ENCODE data around the gene ADAM21. TPM values are rescaled to one million over a fixed set of nuclear protein-coding genes. Genes with fewer than 3 reads are reported as not detected.
"Not testable (repeated sequence)": the region's sequence is repeated elsewhere in the genome, so short reads cannot be mapped to it uniquely, and the experiment has no call there.

ADAM21 gene
- total and polyA plus RNA-seq, 5 donors from 2014 or later, result 0.06 TPM; not detected in 4

- H3K27me3 Mint-ChIP-seq; H3K36me3 ChIP-seq (ENCODE audit: control insufficient read depth, insufficient read depth, low read length); H3K27ac ChIP-seq (ENCODE audit: insufficient read depth, low read length, poor library complexity, severe bottlenecking); H3K27me3 ChIP-seq (ENCODE audit: control insufficient read depth, insufficient read depth, low read length); H3K27ac Mint-ChIP-seq; H3K9me3 Mint-ChIP-seq; H3K4me3 ChIP-seq (ENCODE audit: low read depth, low read length); H3K9me3 ChIP-seq (ENCODE audit: control insufficient read depth in 2 of 2, low read length in 2 of 2); ATAC-seq (ENCODE audit: low read depth in 2 of 2); DNase-seq; H3K36me3 Mint-ChIP-seq: not testable (repeated sequence)
- peaks cover 10 to 27% (median 14%) of the 10 kb centered on the region in 4 donors for H3K4me1 Mint-ChIP-seq
- H3K4me1 ChIP-seq (ENCODE audit: control insufficient read depth, insufficient read depth, low read length, poor library complexity, severe bottlenecking), result peaks cover 13% of the 10 kb centered on the region
- H3K4me3 Mint-ChIP-seq, result peak overlapping the region in 1 of 4 donors; percentile 80
These were observed 32.6 kb upstream of the ADAM21 start for GRCh38 chr14:70419270-70419931.

DNA sequence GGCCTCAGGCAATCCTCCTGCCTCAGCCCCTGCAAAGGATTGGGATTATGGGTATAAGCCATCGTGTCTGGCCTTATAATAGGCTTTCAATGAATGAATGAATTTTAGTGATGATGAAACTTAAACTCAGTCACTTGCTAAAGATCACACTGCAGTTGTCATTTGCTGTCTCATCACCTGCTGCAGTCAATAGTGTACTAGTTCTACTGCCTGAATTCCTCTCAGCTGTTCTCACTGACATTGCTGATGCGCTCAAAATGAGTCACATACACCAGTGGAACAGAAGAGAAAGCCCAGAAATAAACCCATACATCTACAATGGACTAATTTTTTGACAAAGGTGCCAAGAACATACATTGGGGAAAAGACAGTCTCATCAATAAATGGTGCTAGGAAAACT, 29.4 kb upstream of the ADAM21 start:
- Mint-ChIP-seq H3K4me3 (no peak overlapping the region), H3K27me3 (peaks cover 9% of the 10 kb centered on the region), H3K4me1 (peaks cover 0 to 1% (median 0%) of the 10 kb centered on the region in 4 donors), H3K9me3 (peaks cover 0 to 2% (median 0%) of the 10 kb centered on the region in 7 donors), H3K36me3 (no peaks in the 10 kb centered on the region), H3K27ac (no peak overlapping the region)
- no peak overlapping the region for H3K4me3 ChIP-seq (ENCODE audit: low read depth, low read length)
- H3K4me1 ChIP-seq (ENCODE audit: control insufficient read depth, insufficient read depth, low read length, poor library complexity, severe bottlenecking), result no peaks in the 10 kb centered on the region
- H3K36me3 ChIP-seq (ENCODE audit: control insufficient read depth, insufficient read depth, low read length), result no peaks in the 10 kb centered on the region
- peaks cover 6% of the 10 kb centered on the region for H3K27me3 ChIP-seq (ENCODE audit: control insufficient read depth, insufficient read depth, low read length)
- DNase-seq, result no peak
- H3K27ac ChIP-seq (ENCODE audit: insufficient read depth, low read length, poor library complexity, severe bottlenecking), result no peak overlapping the region
- no peak for ATAC-seq (ENCODE audit: low read depth in 2 of 2)
- H3K9me3 ChIP-seq (ENCODE audit: control insufficient read depth in 2 of 2, low read length in 2 of 2), result no peaks in the 10 kb centered on the region

- Mint-ChIP-seq H3K4me3 (no peak overlapping the region), H3K36me3 (no peaks in the 10 kb centered on the region), H3K27ac (no peak overlapping the region), H3K4me1 (no peaks in the 10 kb centered on the region), H3K9me3 (peaks cover 0 to 8% (median 6%) of the 10 kb centered on the region in 7 donors), H3K27me3 (peaks cover 21% of the 10 kb centered on the region)
- DNase-seq, result no peak
- Histone ChIP-seq H3K36me3 (ENCODE audit: control insufficient read depth, insufficient read depth, low read length) (no peaks in the 10 kb centered on the region), H3K27ac (ENCODE audit: insufficient read depth, low read length, poor library complexity, severe bottlenecking) (no peak overlapping the region), H3K4me1 (ENCODE audit: control insufficient read depth, insufficient read depth, low read length, poor library complexity, severe bottlenecking) (no peaks in the 10 kb centered on the region), H3K27me3 (ENCODE audit: control insufficient read depth, insufficient read depth, low read length) (peaks cover 8% of the 10 kb centered on the region), H3K4me3 (ENCODE audit: low read depth, low read length) (no peak overlapping the region), H3K9me3 (ENCODE audit: control insufficient read depth in 2 of 2, low read length in 2 of 2) (no peaks in the 10 kb centered on the region)
- no peak for ATAC-seq (ENCODE audit: low read depth in 2 of 2)
These were observed 26.6 kb upstream of the ADAM21 start for GRCh38 chr14:70425354-70425753.

DNA sequence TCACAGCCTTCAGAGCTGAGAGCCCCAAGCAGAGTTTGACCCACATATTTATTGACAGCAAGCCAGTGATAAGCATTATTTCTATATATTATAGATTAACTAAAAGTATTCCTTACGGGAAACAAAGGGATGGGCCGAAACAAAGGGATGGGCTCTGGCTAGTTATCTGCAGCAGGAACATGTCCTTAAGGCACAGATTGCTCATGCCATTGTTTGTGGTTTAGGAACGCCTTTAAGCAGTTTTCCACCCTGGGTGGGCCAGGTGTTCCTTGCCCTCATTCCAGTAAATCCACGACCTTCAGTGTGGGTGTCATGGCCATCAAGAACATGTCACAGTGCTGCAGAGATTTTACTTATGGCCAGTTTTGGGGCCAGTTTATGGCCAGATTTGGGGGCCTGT, 25.4 kb upstream of the ADAM21 start:
- H3K9me3 ChIP-seq (ENCODE audit: control insufficient read depth in 2 of 2, low read length in 2 of 2); ATAC-seq (ENCODE audit: low read depth in 2 of 2); H3K27me3 ChIP-seq (ENCODE audit: control insufficient read depth, insufficient read depth, low read length); DNase-seq; H3K27ac Mint-ChIP-seq; H3K4me3 Mint-ChIP-seq; H3K4me3 ChIP-seq (ENCODE audit: low read depth, low read length); H3K36me3 ChIP-seq (ENCODE audit: control insufficient read depth, insufficient read depth, low read length); H3K36me3 Mint-ChIP-seq; H3K4me1 ChIP-seq (ENCODE audit: control insufficient read depth, insufficient read depth, low read length, poor library complexity, severe bottlenecking); H3K4me1 Mint-ChIP-seq; H3K27ac ChIP-seq (ENCODE audit: insufficient read depth, low read length, poor library complexity, severe bottlenecking): not testable (repeated sequence)
- Mint-ChIP-seq H3K27me3 (peaks cover 16% of the 10 kb centered on the region), H3K9me3 (peaks cover 6 to 19% (median 8%) of the 10 kb centered on the region in 7 donors)

DNA sequence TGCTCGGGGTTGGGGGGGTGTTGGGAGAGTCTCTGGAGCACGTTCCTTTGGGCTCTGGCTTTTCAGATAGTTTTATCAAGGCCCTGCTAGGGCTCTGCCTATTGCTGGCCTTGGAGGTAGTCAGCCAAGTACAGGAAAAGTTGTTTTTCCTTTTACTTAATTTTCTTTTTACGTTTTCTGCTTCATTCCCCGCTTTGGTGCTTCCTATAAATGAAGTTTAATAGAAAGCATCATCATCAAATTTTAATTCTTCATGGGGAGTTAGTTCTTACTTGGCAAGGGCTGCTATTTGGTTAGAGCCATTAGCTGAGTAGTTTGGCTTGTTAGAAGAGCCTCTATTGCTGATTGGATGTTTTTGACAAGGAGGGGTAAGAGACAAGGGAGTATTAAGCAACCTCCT, 15.1 kb upstream of the ADAM21 start:
- no peak overlapping the region for H3K27ac ChIP-seq (ENCODE audit: insufficient read depth, low read length, poor library complexity, severe bottlenecking)
- no peaks in the 10 kb centered on the region for H3K27me3 Mint-ChIP-seq
- H3K4me3 ChIP-seq (ENCODE audit: low read depth, low read length), result no peak overlapping the region
- H3K4me1 Mint-ChIP-seq, result no peaks in the 10 kb centered on the region
- H3K4me1 ChIP-seq (ENCODE audit: control insufficient read depth, insufficient read depth, low read length, poor library complexity, severe bottlenecking), result no peaks in the 10 kb centered on the region
- peaks cover 2% of the 10 kb centered on the region for H3K36me3 Mint-ChIP-seq
- H3K9me3 ChIP-seq (ENCODE audit: control insufficient read depth in 2 of 2, low read length in 2 of 2), result peaks cover 22 to 35% of the 10 kb centered on the region in 2 experiments
- DNase-seq (no peak), ATAC-seq (ENCODE audit: low read depth in 2 of 2) (no peak)
- no peak overlapping the region for H3K4me3 Mint-ChIP-seq
- no peaks in the 10 kb centered on the region for H3K36me3 ChIP-seq (ENCODE audit: control insufficient read depth, insufficient read depth, low read length)
- no peak overlapping the region for H3K27ac Mint-ChIP-seq
- no peaks in the 10 kb centered on the region for H3K27me3 ChIP-seq (ENCODE audit: control insufficient read depth, insufficient read depth, low read length)
- H3K9me3 Mint-ChIP-seq, result peaks cover 2 to 45% (median 16%) of the 10 kb centered on the region in 7 donors

GRCh38 chr14:70441641-70442040, 10.3 kb upstream of the ADAM21 start:
- ATAC-seq (ENCODE audit: low read depth in 2 of 2) (no peak), DNase-seq (no peak)
- Histone ChIP-seq H3K27me3 (ENCODE audit: control insufficient read depth, insufficient read depth, low read length) (no peaks in the 10 kb centered on the region), H3K27ac (ENCODE audit: insufficient read depth, low read length, poor library complexity, severe bottlenecking) (no peak overlapping the region), H3K9me3 (ENCODE audit: control insufficient read depth in 2 of 2, low read length in 2 of 2) (peaks cover 26 to 55% of the 10 kb centered on the region in 2 experiments), H3K36me3 (ENCODE audit: control insufficient read depth, insufficient read depth, low read length) (no peaks in the 10 kb centered on the region), H3K4me1 (ENCODE audit: control insufficient read depth, insufficient read depth, low read length, poor library complexity, severe bottlenecking) (no peaks in the 10 kb centered on the region), H3K4me3 (ENCODE audit: low read depth, low read length) (no peak overlapping the region)
- peaks cover 4% of the 10 kb centered on the region for H3K27me3 Mint-ChIP-seq
- no peak overlapping the region for H3K4me3 Mint-ChIP-seq
- H3K27ac Mint-ChIP-seq, result no peak overlapping the region
- no peaks in the 10 kb centered on the region for H3K4me1 Mint-ChIP-seq
- peaks cover 8% of the 10 kb centered on the region for H3K36me3 Mint-ChIP-seq
- peaks cover 3 to 40% (median 11%) of the 10 kb centered on the region in 7 donors for H3K9me3 Mint-ChIP-seq

DNA sequence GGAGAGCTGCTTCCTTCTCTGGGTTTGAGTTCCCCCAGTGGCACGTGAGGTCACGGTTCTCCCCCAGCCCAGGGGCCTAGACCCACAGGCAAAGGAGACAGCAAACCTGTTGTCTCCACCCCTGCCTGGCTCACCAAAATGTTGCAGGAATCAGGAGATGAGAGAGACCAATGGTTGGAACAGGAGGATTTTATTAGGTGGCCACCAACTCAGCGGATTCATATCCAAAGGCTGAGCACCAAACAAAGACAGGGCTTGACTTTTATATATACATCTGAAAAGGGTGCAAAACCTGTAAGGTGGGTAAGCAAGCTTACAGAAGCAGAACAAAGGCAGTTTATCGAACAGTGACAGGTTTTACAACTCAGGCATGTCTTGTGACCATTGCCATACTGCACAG, 9.2 kb upstream of the ADAM21 start:
- H3K4me3 ChIP-seq (ENCODE audit: low read depth, low read length), result no peak overlapping the region
- DNase-seq (no peak), ATAC-seq (ENCODE audit: low read depth in 2 of 2) (no peak)
- no peak overlapping the region for H3K27ac ChIP-seq (ENCODE audit: insufficient read depth, low read length, poor library complexity, severe bottlenecking)
- H3K27me3 Mint-ChIP-seq, result peaks cover 4% of the 10 kb centered on the region
- H3K27ac Mint-ChIP-seq, result no peak overlapping the region
- H3K36me3 ChIP-seq (ENCODE audit: control insufficient read depth, insufficient read depth, low read length), result no peaks in the 10 kb centered on the region
- H3K9me3 ChIP-seq (ENCODE audit: control insufficient read depth in 2 of 2, low read length in 2 of 2), result peaks cover 21 to 44% of the 10 kb centered on the region in 2 experiments
- no peaks in the 10 kb centered on the region for H3K4me1 ChIP-seq (ENCODE audit: control insufficient read depth, insufficient read depth, low read length, poor library complexity, severe bottlenecking)
- H3K9me3 Mint-ChIP-seq, result peaks cover 3 to 35% (median 11%) of the 10 kb centered on the region in 7 donors
- H3K4me3 Mint-ChIP-seq, result no peak overlapping the region
- H3K4me1 Mint-ChIP-seq, result no peaks in the 10 kb centered on the region
- H3K27me3 ChIP-seq (ENCODE audit: control insufficient read depth, insufficient read depth, low read length), result no peaks in the 10 kb centered on the region
- H3K36me3 Mint-ChIP-seq, result peaks cover 8% of the 10 kb centered on the region

Measured in CD4-positive, CD25-positive, alpha-beta regulatory T cell (primary cell).